GM19023 (cell line): ENCODE data around the gene MAP2.

Experiments
- ATAC-seq: cut with Tn5 transposase; IDR thresholded peaks from one replicate; pipeline ENCODE4 v1.9.1; 2021; ENCODE audit warnings: mild to moderate bottlenecking, moderate library complexity; ENCODE audit not compliant: unreplicated experiment

MAP2 gene

DNA sequence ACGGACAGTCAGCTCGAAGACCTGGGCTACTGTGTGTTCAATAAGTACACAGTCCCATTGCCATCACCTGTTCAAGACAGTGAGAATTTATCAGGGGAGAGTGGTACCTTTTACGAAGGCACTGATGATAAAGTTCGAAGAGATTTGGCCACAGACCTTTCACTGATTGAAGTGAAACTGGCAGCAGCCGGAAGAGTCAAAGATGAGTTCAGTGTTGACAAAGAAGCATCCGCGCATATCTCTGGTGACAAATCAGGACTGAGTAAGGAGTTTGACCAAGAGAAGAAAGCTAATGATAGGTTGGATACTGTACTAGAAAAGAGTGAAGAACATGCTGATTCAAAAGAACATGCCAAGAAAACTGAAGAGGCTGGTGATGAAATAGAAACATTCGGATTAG lies 270.9 kb downstream of the MAP2 start:
- ATAC-seq, result no peak

DNA sequence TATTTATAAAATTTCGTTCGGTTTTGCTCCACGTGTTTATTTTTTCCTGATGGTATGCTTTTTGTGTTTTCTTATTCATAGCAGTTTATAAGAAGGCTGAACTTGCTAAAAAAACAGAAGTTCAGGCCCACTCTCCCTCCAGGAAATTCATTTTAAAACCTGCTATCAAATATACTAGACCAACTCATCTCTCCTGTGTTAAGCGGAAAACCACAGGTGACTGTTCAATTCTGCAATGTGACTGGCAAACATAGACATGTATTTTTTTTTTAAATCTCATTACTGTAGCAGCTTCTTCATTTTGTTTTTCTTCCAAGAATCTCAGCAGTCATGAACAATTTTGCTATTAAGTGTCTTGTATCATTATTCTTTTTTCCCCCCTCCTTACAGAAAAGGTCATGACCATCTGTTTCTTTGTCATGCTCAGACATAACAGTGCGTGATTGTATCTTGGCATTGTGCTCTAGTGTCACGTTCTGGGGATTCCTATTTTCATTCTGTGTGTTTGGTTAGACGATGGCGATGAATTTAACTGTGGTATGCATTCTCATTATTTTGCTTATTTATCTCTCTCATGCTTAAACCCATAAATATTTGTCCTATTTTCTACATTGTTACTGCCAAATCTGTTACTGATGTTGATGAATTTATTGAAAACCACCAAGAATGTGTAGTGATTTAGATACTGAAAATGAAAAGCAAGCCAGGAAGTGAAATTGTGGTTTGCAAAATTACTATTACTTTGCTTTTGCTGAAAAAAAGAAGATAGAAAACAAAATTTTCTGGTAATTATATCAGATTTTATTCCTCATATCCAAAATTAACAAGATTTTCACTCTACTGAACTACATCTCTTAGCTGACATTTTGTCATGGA lies 273.2 kb downstream of the MAP2 start:
- ATAC-seq, result peak; percentile 77

DNA sequence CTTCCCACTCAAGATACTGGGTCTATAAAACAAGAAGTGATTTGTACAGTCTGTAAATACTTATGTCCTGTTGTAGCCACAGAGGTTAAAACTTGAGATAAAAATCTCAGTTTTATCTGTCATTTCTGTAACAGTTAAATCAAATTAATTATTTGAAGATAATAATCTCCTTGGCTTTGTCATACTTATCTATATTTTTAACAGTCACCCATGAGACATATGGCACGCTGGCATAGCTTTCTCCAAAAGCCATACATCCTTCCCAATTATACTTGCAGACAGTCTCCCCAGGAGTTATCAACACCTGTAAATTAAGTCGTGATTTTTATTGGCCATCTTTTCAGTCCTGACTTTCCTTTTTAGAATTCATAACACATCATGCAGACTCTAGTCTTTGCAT lies 278.9 kb downstream of the MAP2 start:
- no peak for ATAC-seq

DNA sequence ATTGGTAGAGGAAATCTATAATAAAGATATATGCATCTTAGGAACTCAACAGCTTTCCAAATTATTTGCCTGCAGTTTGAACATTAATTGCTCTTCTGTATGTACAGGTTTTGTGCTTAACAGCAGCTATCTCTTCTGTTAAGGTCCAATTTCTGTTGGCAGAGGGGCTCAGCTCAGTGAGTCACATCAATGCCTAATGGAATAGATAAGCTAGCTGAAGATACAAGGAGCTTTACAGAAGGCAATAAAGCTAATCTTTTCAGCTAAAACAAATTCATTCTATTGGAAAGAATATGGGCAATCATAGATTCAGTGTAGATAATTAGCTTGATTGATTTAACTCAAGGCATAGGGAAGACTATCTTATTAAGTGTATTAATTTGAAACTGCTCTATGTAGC lies 289.4 kb downstream of the MAP2 start:
- ATAC-seq, result no peak

DNA sequence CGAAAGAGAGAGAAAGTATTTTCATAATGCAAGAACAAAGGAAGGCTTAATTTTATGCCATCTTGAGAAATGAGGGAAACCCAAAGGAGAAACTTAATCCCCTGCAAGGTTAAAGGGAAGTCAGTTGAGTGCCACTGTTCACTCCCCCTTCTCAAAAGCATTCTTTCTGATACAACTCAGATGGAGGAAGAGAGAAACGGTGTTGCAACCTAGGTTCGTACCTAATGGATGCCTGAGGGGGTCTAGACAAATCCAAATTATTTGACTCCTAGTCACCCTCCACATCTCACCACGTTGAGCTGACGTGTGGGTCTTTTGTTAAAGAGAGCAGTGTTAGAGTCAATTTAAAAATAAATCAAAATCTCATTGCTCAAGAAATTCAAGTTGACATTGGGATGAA lies 295.2 kb downstream of the MAP2 start:
- ATAC-seq, result no peak

DNA sequence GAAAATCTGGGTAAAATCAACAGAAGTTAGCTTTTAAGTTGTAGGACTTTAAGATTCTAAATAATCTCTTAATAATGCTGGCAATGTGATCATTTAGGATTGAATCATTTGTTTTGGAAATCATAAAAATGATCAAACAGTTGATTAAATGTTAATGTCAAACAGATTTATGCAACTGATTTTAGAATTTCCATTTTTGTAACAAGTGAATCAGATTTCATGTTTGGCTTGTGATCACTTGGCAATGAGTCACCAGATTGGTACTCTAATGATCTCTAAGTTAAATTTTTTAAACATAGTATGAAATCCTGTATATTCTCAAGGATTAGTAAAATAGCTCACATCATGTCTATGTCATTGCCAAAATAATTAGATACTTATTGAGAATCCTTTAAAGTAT lies 297.6 kb downstream of the MAP2 start:
- no peak for ATAC-seq

DNA sequence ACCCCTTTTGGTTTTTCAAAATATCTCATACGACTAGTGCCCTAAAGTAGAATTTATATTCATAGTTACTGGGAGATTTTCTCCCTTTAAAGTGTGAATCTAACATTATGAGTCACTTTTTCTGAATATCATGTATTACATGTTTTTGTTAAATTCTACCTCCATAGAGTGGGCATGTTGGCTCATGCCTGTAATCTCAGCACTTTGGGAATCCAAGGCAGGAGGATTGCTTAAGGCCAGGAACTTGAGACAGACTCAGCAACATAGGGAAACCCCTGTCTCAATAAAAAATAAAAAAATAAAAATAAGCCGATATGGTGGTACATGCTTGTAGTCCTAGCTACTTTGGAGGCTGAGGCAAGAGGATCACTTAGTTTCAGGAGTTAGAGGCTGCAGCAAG lies 302.5 kb downstream of the MAP2 start:
- ATAC-seq, result no peak

DNA sequence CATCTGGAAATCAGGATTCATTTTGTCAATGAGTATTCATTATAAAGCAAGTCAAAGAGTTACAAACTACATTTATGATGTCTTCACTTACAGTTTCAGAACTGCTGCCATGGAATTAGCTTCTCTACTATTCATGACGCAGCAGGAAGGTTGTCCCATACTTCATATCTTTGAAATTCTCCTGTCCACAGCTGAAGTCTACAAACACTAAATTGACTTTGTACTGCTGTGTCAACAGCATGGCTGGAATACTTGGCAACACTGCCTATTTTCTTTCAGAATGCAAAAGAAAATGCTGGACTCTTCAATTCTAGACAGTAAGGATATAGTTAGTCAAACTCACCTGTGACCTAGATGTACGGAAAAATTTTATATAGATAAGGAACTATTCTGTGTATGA lies 303.2 kb downstream of the MAP2 start:
- no peak for ATAC-seq

DNA sequence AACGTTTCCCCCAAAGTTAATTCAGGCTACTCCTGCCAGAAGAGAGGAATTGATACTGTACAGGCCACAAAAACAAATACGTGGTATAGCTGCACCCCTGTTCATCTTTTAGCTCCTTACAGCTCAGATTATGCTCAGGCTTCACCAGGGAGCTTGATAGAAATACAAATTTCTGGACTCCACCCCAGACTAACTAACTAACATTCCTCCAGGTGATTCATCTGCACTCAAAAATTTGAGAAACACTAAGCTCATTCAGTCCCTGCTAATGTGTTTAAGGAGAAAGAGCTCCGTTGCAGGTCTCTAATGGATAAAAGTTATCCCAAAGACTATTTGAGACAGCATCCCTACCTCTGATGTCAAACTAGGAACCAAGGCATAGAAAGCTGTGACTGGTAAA lies 311.0 kb downstream of the MAP2 start:
- no peak for ATAC-seq

DNA sequence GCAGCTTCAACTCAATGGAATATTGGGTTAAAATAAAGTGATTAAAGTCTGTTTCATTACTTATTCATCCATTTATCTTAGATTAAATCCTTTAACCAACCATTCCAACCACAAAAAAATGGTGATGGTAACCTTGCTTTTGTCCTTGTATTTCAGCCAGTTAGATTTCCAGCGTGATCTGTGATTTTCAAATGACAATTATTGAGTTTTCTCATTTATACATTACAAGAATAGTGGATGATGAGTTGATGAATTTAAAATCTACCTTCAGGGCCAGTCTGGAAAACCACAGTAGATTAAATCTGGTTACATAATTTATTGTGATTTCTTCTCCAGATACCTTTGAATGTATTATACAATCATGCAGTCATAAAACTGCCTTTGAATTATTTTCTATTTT lies 318.1 kb downstream of the MAP2 start:
- no peak for ATAC-seq

DNA sequence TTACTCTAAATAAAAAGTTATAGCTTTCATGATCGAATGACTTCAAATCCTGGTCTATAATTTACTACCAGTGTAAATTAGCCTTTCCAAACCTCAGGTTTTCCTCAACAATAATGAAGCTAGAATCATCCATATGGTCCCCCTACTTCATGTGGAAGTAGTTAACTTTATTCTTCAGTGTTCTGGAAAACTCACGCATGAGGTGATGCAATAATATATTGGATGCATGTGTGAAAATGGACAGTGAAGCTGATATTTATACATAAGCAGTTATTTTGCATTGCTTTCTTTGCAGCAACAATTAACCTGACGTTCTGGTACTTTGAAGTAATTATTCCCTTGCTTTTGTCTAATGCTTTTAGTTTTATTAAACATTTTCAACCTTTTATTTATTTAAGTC lies 329.2 kb downstream of the MAP2 start:
- no peak for ATAC-seq

DNA sequence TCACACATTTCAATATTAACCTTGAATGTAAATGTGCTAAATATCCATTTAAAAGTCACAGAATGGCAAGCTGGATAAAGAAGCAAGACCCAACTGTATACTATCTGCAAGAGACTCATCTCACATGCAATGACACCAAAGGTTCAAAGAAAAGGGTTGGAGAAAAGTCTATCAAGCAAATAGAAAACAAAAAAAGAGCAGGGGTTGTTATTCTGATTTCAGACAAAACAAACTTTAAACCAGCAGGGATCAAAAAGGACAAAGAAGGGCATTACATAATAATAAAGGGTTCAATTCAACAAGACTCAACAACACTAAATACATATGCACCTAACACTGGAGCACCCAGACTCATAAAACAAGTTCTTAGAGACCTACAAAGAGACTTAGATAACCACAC lies 333.3 kb downstream of the MAP2 start:
- no peak for ATAC-seq

DNA sequence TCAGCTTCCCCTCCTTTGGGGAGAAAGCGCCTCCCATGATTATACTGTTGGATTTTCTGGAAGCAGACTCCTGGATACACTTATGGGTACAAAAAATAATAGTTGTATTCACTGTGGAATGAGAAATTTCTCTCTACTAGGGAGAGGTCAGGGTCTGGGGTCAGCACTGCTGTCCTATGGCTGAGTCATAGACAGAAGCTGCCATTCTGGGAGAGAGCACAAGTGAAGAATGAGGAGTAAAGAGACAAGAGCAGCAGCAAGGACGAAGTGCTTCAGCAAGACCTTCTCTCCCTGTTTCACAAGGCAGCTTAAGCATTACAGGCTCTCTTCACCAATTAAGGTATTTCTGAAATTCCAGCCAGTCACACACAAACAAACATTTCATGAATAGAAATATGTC lies 337.7 kb downstream of the MAP2 start:
- no peak for ATAC-seq

DNA sequence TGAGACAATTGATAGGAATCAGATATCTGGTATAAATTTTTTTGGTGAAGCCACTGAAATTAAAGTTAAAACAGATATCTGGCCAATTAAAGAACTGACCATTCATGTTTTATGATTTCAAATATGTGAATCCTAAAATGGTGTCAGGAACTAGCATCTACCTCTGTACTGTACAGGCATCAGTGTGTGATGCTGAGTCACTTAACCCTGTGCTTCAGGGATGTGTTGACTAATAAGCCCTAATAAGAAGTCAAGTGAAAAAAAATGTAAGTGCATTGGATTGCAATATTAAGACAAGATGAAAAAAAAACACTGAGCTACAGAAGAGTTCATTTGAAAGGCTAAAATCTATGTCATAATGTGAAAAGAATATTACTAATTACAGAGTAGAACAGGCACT lies 338.7 kb downstream of the MAP2 start:
- no peak for ATAC-seq

DNA sequence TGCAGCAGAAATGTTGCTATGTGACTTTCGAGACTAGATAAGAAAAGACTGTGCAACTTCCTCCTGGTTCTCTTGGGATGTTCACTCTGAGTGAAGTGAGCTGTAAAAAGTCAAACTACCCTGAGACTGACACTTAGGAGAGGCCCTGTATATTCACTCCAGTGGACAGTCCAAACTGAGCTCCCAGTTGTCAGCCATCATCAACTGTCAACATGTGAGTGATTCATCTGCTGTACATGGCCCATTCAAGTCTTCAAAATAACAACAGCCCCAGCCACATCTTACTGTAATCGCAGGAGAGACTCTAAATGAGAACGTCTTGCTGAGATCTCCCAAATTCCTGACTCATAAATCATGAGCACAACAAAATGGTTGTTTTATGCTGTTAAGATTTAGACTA lies 339.3 kb downstream of the MAP2 start:
- ATAC-seq, result no peak

DNA sequence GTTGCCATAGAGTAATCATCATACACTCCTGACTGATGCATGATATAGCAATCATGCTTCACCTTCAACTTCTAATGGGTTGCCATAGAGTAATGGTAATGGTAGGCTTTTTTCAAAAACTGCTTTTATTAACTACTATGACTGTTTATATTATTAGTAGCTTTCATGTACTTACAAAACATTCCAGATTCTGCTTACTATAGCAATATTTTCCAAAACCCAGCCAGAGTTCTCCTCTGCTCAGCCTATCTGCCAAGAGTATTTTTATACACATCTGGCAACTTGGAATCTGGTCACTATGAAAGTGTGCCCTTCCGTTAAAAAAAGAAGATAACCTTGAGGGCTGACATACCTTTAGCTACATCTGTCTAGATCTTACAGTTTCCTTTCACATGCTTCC lies 342.8 kb downstream of the MAP2 start:
- no peak for ATAC-seq

DNA sequence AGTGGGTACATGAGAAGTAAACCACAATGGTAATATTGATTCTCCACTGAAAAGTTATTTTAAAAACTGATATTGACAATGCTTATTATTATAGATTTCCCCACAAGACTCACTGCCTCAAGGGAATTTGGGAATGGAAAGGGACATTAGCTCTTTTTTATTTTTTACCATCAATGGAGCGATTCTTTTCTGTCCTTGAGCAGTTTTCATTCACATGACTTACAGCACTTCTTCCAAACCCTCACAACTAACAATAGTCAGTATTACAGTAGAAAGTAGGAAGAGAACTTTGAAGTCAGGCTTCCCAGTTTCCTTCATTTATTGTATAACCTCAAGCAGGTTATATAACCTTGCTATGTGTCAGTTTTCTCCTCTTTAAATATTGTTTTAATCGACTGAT lies 343.5 kb downstream of the MAP2 start:
- no peak for ATAC-seq

DNA sequence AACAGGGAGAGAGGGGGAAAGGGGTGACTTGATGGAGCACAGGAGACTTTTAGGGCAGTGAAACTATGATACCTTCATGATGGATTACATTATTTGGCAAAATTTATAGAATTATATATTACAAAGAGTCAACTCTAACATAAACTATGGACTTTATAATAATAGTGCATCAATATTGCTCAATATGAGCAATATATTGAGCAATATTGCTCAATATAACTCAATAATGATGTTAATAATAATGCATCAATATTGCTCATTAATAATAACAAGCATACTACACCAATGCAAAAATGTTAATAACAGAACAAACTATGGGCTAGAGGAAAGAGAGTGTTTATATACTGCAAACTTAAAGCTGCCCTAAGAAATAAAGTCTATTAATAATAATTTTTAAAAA lies 344.7 kb downstream of the MAP2 start:
- ATAC-seq, result no peak

DNA sequence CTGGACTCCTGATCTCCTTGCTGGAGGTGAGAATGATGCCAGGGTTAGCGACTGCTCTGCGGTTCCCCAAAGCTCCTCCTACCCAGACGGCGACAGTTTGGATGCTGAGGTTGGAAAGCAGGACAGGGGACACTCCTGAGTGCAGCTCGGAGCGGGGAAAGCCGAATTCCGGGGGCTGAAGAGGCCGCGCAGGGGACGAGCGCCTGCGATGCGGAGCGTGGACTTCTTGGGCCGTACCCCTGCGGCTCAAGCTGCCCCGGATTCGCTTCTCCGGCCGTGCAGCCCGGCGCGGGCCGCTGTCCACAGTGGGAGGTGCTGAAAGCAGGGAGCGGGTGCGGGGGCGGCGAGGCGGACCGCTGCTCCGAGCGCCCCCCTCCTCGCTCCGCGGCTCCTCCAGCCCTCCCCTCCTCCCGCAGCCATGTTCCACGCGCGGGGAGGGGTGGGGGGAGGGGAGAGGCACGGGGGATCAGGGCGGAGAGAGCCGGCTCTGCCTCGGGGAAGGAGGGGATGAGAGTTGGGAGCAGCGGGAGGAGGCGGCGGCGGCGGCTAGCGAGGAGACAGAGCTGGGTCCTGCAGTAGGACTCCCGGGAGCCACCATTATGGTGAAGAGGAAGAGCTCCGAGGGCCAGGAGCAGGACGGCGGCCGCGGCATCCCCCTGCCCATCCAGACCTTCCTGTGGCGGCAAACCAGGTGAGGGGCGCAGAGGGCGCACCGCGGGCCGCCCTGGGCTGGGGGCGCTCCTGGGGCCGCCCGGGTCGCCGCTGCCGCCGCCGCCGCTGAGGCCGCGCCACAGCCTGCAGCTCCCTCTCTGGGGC lies 347.8 kb downstream of the MAP2 start, which contains the start of gene UNC80:
Gene UNC80 (plus strand): TSS at position 359 of the 816 bp plus-strand sequence. CDS start 241 bp downstream, at position 600.
- ATAC-seq, result no peak

DNA sequence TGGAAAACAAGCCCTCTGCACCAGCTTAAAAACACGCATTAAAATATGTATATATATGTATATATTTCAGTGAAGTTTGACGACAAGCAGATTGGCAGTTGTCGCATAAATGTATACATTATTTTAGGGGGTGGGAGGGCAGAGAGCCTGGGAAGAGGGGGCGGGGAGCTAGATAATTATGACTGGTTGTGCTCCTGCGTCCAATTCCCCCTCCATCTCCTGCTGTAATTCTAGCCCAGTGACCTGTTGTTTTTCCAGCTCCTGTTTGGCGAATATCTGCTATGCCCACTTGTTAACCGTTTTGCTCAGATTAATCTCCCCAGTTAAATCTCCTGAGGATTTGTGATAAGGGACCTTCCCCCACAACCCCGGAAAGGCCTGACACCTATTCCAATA lies 348.4 kb downstream of the MAP2 start:
- no peak for ATAC-seq

DNA sequence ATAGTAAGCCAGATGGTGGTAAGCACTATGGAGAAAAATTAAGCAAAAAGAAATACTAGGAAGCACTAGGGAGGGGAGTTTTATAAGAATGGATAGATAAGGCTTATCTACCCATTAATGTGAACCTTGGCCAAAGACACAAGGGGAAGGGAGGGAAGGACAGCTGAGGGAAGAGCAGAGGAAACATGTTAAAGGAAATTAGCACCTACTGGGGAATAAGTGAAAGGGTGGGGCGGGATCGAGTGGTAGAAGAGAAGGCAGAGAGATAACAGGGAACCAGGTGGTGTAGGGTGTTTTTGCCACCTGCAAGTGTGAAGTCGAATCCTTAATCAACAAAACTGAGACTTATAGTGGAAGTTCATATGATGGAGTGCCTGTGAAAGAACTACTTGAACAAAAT lies 349.5 kb downstream of the MAP2 start:
- ATAC-seq, result no peak
